Thoracic aorta (tissue), 2 donors: ENCODE data around the gene RC3H2. TPM values are rescaled to one million over a fixed set of nuclear protein-coding genes. Genes with fewer than 3 reads are reported as not detected.

Source experiments
- ATAC-seq: fragments of 150-250 bp; one replicate; pipeline ENCODE4 v1.8.0; 2017; ENCODE audit warnings: low read depth; ENCODE audit not compliant: insufficient number of reproducible peaks, low FRiP score
- DNase-seq: peaks from one replicate; pipeline ENCODE4 v3.0.0-alpha.2; 2020; ENCODE audit warnings: low spot score
- H3K27ac ChIP-seq, 2 donors: fragments of 200-600 bp; sonication (generic); 1 replicate in 1 of 2; 2 replicates in 1 of 2; pipeline ENCODE4 v1.5.1; 2016; ENCODE audit warnings: mild to moderate bottlenecking in 2 of 2, moderate library complexity in 2 of 2
- H3K27me3 ChIP-seq: fragments of 200-600 bp; sonication (generic); replicated peaks from 2 replicates; pipeline ENCODE4 v1.6.0; 2016; ENCODE audit warnings: mild to moderate bottlenecking; ENCODE audit not compliant: insufficient read depth
- H3K36me3 ChIP-seq: fragments of 200-600 bp; sonication (generic); one replicate; pipeline ENCODE4 v1.5.1; 2016
- H3K4me1 ChIP-seq, 2 donors: fragments of 200-600 bp; sonication (generic); 1 replicate in 1 of 2; 2 replicates in 1 of 2; pipeline versions ENCODE4 v1.5.1 to v1.6.0; 2016; ENCODE audit warnings: low read depth in 2 of 2, mild to moderate bottlenecking in 1 of 2; ENCODE audit not compliant: control insufficient read depth in 1 of 2
- H3K4me3 ChIP-seq: fragments of 200-600 bp; sonication (generic); 2 replicates; pipeline ENCODE4 v1.5.1; 2016; ENCODE audit warnings: mild to moderate bottlenecking
- H3K9me3 ChIP-seq: fragments of 200-600 bp; sonication (generic); 2 replicates; pipeline ENCODE4 v1.5.1; 2016
- total RNA-seq, 2 donors: library from RNA; depleted of rRNA; stranded (reverse); fragments of >200 nt; gene quantifications; one replicate each; pipeline versions ENCODE4 v1.1.0 to v1.2.3, GENCODE V29; 2016
- TF ChIP-seq, protein P1 (sequence below): fragments of 200-600 bp; sonication (generic); IDR thresholded peaks from one replicate; pipeline ENCODE4 v1.5.1; 2019; ENCODE audit warnings: antibody characterized with exemption

RC3H2 gene, protein sequence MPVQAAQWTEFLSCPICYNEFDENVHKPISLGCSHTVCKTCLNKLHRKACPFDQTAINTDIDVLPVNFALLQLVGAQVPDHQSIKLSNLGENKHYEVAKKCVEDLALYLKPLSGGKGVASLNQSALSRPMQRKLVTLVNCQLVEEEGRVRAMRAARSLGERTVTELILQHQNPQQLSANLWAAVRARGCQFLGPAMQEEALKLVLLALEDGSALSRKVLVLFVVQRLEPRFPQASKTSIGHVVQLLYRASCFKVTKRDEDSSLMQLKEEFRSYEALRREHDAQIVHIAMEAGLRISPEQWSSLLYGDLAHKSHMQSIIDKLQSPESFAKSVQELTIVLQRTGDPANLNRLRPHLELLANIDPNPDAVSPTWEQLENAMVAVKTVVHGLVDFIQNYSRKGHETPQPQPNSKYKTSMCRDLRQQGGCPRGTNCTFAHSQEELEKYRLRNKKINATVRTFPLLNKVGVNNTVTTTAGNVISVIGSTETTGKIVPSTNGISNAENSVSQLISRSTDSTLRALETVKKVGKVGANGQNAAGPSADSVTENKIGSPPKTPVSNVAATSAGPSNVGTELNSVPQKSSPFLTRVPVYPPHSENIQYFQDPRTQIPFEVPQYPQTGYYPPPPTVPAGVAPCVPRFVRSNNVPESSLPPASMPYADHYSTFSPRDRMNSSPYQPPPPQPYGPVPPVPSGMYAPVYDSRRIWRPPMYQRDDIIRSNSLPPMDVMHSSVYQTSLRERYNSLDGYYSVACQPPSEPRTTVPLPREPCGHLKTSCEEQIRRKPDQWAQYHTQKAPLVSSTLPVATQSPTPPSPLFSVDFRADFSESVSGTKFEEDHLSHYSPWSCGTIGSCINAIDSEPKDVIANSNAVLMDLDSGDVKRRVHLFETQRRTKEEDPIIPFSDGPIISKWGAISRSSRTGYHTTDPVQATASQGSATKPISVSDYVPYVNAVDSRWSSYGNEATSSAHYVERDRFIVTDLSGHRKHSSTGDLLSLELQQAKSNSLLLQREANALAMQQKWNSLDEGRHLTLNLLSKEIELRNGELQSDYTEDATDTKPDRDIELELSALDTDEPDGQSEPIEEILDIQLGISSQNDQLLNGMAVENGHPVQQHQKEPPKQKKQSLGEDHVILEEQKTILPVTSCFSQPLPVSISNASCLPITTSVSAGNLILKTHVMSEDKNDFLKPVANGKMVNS
- total RNA-seq: 10 to 100 TPM; 45.9 to 49.5 TPM

DNA sequence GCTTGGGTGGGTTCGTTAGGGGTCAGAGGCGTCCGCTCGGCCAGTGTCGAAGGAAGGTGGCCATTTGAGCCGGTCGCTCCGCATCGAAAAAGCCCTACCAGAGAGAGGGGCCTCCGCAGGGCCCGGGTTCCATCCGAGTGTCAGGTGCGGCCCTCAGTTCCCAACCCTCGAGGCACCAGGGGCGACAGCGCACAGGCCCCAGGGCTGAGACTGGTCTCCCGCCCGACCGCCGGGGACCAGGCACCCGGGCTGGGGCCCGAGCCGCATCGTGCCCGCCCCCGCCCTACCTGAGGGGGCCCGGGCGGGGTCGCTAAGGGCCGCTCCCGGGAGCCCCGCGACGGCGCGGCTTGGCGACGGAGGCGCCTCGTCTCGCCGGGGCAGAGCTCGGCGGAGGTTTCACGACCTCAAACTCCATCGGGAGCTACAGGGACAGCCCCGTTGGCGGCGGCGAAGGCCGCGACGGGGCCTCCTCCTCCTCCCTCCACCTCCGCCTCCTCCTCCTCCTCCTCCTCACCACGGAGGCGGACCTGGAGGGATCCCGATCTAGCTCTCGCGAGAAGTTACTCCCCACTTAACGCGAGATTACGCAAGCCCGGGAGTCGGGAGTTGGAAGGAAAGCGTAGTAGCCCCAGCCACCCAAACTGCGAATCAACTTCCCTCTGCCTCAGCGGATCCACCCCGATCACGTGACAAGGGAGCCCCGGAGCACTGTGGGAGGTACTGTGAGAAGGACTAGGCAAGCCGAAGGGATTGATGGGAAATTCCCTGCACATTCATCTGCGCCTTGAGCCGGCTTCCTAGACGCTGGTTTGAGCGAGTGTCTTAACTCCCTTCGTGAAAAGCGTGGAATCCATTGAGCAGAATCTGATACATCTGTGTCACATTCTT, at the start of gene RC3H2:
Gene RC3H2, minus strand, starts transcription at position 537 of the 888 bp plus-strand sequence. CDS start 7,850 bp downstream, outside the sequence.
- peaks cover 32 to 40% of the 10 kb centered on the region in 2 donors for H3K4me1 ChIP-seq
- DNase-seq: peak; percentile 98
- TF ChIP-seq, protein P1, sequence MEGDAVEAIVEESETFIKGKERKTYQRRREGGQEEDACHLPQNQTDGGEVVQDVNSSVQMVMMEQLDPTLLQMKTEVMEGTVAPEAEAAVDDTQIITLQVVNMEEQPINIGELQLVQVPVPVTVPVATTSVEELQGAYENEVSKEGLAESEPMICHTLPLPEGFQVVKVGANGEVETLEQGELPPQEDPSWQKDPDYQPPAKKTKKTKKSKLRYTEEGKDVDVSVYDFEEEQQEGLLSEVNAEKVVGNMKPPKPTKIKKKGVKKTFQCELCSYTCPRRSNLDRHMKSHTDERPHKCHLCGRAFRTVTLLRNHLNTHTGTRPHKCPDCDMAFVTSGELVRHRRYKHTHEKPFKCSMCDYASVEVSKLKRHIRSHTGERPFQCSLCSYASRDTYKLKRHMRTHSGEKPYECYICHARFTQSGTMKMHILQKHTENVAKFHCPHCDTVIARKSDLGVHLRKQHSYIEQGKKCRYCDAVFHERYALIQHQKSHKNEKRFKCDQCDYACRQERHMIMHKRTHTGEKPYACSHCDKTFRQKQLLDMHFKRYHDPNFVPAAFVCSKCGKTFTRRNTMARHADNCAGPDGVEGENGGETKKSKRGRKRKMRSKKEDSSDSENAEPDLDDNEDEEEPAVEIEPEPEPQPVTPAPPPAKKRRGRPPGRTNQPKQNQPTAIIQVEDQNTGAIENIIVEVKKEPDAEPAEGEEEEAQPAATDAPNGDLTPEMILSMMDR: no peak
- peak within 1 kb of the TSS; percentile 95 to 96 for H3K27ac ChIP-seq
- no peaks in the 10 kb centered on the region for H3K36me3 ChIP-seq
- ATAC-seq: peak; percentile 99
- no peaks in the 10 kb centered on the region for H3K27me3 ChIP-seq
- no peaks in the 10 kb centered on the region for H3K9me3 ChIP-seq
- peak within 1 kb of the TSS; percentile 99 for H3K4me3 ChIP-seq

DNA sequence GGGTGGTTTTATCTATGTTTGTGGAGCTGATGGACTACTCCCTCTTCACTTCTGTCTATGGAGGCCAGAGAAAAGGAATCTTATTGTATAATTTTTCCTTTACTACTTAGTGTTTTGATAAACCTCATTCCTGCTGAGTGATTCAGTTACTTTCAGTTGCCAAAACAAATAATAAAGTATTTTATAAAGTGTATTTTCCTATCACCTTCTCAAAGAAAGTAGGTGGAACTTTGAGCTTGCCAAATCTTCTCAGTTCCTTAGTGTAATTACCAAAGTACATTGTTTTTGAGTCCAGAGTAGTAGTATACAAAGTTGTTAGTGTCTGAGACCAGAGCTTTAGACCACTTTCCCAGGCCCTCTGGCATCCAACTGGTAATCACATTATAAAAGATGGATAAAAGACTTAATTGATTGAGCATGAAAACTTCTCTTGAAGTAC, 49.1 kb upstream of the RC3H2 start:
- Histone ChIP-seq H3K27ac (peak overlapping the region in 1 of 2 donors; percentile 31), H3K27me3 (no peaks in the 10 kb centered on the region), H3K4me1 (peaks cover 23 to 37% of the 10 kb centered on the region in 2 donors), H3K9me3 (no peaks in the 10 kb centered on the region), H3K4me3 (no peak overlapping the region), H3K36me3 (peaks cover 4% of the 10 kb centered on the region)
- DNase-seq (no peak), ATAC-seq (no peak)
- TF ChIP-seq, protein P1: no peak

DNA sequence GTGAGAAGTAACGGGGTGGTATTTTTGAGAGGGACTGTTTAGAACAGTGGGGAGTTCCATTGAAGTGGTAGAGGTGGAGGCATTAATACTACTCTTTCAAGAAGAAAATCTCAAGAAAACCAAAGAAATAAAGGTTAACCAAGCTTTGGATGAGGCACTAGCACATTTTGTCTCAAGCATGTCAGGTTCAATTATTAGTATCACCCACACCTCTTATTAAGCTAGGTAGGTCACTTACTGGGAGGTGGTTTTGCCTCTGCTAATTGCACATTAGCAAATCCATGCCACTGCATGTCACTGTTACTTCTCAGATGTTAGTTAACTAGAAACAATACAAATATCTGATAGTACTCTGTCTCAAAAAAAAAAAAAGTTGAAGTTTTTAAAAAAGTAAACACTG, 45.9 kb upstream of the RC3H2 start:
- Histone ChIP-seq H3K27ac (no peak overlapping the region), H3K4me1 (peaks cover 23 to 32% of the 10 kb centered on the region in 2 donors), H3K36me3 (no peaks in the 10 kb centered on the region), H3K9me3 (no peaks in the 10 kb centered on the region), H3K4me3 (no peak overlapping the region), H3K27me3 (no peaks in the 10 kb centered on the region)
- no peak for ATAC-seq
- no peak for DNase-seq
- TF ChIP-seq, protein P1: no peak

DNA sequence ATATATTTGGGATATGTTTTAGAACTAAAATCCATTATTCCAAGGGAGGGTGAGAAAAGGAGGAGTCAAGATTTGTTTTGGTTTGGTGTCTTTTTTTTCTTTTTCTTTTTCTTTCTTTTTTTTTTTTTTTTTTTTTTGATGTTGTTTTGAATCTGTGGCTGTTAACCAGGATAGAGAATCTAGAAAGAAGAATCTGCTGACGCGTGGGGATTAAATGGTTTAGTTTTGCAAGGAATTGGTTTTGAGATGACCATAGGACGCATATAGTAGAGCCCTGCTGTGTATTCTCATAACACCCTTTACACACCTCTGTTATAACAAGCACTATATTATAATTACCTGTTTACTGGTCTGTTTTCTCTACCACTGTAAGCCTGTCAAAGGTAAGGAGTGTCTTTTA, 45.1 kb upstream of the RC3H2 start:
- TF ChIP-seq, protein P1: no peak
- no peaks in the 10 kb centered on the region for H3K9me3 ChIP-seq

More for the DNA sequence above, 45.1 kb upstream of the RC3H2 start:
- peaks cover 16 to 33% of the 10 kb centered on the region in 2 donors for H3K4me1 ChIP-seq
- H3K27ac ChIP-seq: no peak overlapping the region
- H3K4me3 ChIP-seq: no peak overlapping the region
- H3K27me3 ChIP-seq: no peaks in the 10 kb centered on the region
- no peaks in the 10 kb centered on the region for H3K36me3 ChIP-seq
- no peak for ATAC-seq
- DNase-seq: no peak
